GM12878 (cell line): Measurements from ENCODE around the gene NFAT5.

ENCODE experiments used
- BACH1 ChIP-seq: fragments of 450-650 bp; IDR thresholded peaks from 2 replicates; pipeline ENCODE4 v1.6.1; 2017; ENCODE audit warnings: mild to moderate bottlenecking, borderline replicate concordance
- ETV6 ChIP-seq, 2 experiments: fragments of 450-650 bp in 1 of 2; IDR thresholded peaks in 1 of 2; conservative IDR thresholded peaks in 1 of 2; 2 replicates each; pipeline ENCODE4 v1.6.1; 2014; ENCODE audit warnings: antibody characterized with exemption in 1 of 2, borderline replicate concordance in 1 of 2, low read depth in 1 of 2, mild to moderate bottlenecking in 1 of 2, moderate library complexity in 1 of 2
- EZH2 ChIP-seq: IDR thresholded peaks from 2 replicates; pipeline ENCODE4 v1.6.1; 2012; ENCODE audit warnings: low read depth, mild to moderate bottlenecking, control low read depth, inconsistent platforms, low read length, borderline replicate concordance; ENCODE audit not compliant: control insufficient read depth
- HDAC2 ChIP-seq: fragments of 200-600 bp; sonication (generic); IDR thresholded peaks from 2 replicates; pipeline ENCODE4 v1.6.1; 2017
- JUND ChIP-seq: IDR thresholded peaks from 2 replicates; pipeline ENCODE4 v1.6.1; 2012; ENCODE audit warnings: low read depth, mild to moderate bottlenecking, low read length, improper control_type of control experiment, moderate library complexity
- MXI1 ChIP-seq: fragments of 150-350 bp; IDR thresholded peaks from 2 replicates; pipeline ENCODE4 v1.6.1; 2011; ENCODE audit warnings: low read depth, mild to moderate bottlenecking, inconsistent platforms, low read length, improper control_type of control experiment
- PBX3 ChIP-seq: IDR thresholded peaks from 2 replicates; pipeline ENCODE4 v1.6.1; 2011; ENCODE audit warnings: mild to moderate bottlenecking, low read depth, low read length, moderate library complexity; ENCODE audit not compliant: insufficient replicate concordance
- RAD21 ChIP-seq: IDR thresholded peaks from 2 replicates; pipeline ENCODE4 v1.6.1; 2011; ENCODE audit warnings: mild to moderate bottlenecking, low read depth, low read length, moderate library complexity; ENCODE audit not compliant: insufficient read depth
- SMAD5 ChIP-seq: IDR thresholded peaks from 2 replicates; pipeline ENCODE4 v1.6.1; 2016; ENCODE audit warnings: antibody characterized with exemption, low read depth
- SRF ChIP-seq, 2 experiments: IDR thresholded peaks; 2 replicates each; pipeline ENCODE4 v1.6.1; 2011; ENCODE audit warnings: low read depth in 2 of 2, low read length in 2 of 2, mild to moderate bottlenecking in 1 of 2, moderate library complexity in 1 of 2
- TCF12 ChIP-seq: IDR thresholded peaks from 2 replicates; pipeline ENCODE4 v1.6.1; 2011; ENCODE audit warnings: low read depth, mild to moderate bottlenecking, low read length
- USF2 ChIP-seq: IDR thresholded peaks from 2 replicates; pipeline ENCODE4 v1.6.1; 2011; ENCODE audit warnings: low read depth, low read length, improper control_type of control experiment, borderline replicate concordance
- TF ChIP-seq, protein P1 (sequence below), 3 experiments: IDR thresholded peaks in 2 of 3; conservative IDR thresholded peaks in 1 of 3; 2 replicates each; pipeline ENCODE4 v1.5.1; 2011; ENCODE audit warnings: low read depth in 3 of 3, low read length in 3 of 3, mild to moderate bottlenecking in 3 of 3, control low read depth in 2 of 3, moderate library complexity in 2 of 3, inconsistent platforms in 1 of 3, mixed read lengths in 1 of 3; ENCODE audit not compliant: control insufficient read depth in 2 of 3, insufficient read depth in 1 of 3; ENCODE audit errors: extremely low read depth in 1 of 3
- TF ChIP-seq, protein P2 (sequence below): IDR thresholded peaks from 2 replicates; pipeline ENCODE4 v1.6.1; 2012; ENCODE audit warnings: low read length, inconsistent platforms

DNA sequence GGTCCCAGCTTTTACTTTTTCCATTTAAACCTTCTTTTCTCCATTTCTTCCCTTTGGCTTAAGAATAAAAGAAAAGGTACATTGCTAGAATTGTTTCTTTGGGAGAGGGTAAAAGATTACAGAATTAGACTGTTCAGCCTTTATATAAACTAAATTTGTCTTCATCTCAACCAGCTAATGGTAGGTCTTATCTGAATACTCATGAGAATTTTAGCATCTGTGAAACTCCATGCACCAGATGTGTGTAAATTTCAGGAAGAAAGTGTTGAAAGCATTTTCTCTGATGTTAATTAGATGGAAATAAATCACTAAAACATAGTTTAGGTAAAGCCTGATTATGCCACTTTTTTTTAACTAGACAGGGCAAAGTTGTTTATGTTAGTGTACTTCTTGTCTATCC, 135.7 kb downstream of the NFAT5 start:
- no peak for TF ChIP-seq JUND
- TF ChIP-seq, protein P1, sequence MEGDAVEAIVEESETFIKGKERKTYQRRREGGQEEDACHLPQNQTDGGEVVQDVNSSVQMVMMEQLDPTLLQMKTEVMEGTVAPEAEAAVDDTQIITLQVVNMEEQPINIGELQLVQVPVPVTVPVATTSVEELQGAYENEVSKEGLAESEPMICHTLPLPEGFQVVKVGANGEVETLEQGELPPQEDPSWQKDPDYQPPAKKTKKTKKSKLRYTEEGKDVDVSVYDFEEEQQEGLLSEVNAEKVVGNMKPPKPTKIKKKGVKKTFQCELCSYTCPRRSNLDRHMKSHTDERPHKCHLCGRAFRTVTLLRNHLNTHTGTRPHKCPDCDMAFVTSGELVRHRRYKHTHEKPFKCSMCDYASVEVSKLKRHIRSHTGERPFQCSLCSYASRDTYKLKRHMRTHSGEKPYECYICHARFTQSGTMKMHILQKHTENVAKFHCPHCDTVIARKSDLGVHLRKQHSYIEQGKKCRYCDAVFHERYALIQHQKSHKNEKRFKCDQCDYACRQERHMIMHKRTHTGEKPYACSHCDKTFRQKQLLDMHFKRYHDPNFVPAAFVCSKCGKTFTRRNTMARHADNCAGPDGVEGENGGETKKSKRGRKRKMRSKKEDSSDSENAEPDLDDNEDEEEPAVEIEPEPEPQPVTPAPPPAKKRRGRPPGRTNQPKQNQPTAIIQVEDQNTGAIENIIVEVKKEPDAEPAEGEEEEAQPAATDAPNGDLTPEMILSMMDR (IDR thresholded peaks at IDR 0.05 in 2 of 3, conservative IDR thresholded peaks at IDR 0.05 in 1 of 3; ENCODE audit: control insufficient read depth in 2 of 3, extremely low read depth in 1 of 3, insufficient read depth in 1 of 3, low read depth in 3 of 3, low read length in 3 of 3), result no peak
- TF ChIP-seq PBX3, result no peak
- TF ChIP-seq, protein P2, sequence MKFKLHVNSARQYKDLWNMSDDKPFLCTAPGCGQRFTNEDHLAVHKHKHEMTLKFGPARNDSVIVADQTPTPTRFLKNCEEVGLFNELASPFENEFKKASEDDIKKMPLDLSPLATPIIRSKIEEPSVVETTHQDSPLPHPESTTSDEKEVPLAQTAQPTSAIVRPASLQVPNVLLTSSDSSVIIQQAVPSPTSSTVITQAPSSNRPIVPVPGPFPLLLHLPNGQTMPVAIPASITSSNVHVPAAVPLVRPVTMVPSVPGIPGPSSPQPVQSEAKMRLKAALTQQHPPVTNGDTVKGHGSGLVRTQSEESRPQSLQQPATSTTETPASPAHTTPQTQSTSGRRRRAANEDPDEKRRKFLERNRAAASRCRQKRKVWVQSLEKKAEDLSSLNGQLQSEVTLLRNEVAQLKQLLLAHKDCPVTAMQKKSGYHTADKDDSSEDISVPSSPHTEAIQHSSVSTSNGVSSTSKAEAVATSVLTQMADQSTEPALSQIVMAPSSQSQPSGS, result no peak
- no peak for TF ChIP-seq MXI1
- no peak for TF ChIP-seq SMAD5
- no peak for TF ChIP-seq EZH2
- no peak for TF ChIP-seq USF2
- no peak for TF ChIP-seq TCF12
- TF ChIP-seq ETV6 (conservative IDR thresholded peaks at IDR 0.05 in 1 of 2, IDR thresholded peaks at IDR 0.05 in 1 of 2; ENCODE audit: borderline replicate concordance in 1 of 2, low read depth in 1 of 2), result no peak
- TF ChIP-seq BACH1, result no peak
- no peak for TF ChIP-seq HDAC2
- TF ChIP-seq RAD21, result no peak
- TF ChIP-seq SRF (IDR thresholded peaks at IDR 0.05; ENCODE audit: low read depth in 2 of 2, low read length in 2 of 2), result no peak
